RCC 7860 (cell line): ENCODE data around the gene TBPL1.
A peak's percentile ranks its signal among the peaks of the same experiment; 100 is the strongest.

Experiments used
- DNase-seq: peaks from one replicate; pipeline ENCODE4 v3.0.0-alpha.2; 2015; ENCODE audit warnings: low spot score
- FAIRE-seq: peaks from 2 replicates; lab custom pipeline; 2012; peaks lifted over from hg19 to GRCh38; lab: Jason Lieb, UNC

Gene TBPL1

DNA sequence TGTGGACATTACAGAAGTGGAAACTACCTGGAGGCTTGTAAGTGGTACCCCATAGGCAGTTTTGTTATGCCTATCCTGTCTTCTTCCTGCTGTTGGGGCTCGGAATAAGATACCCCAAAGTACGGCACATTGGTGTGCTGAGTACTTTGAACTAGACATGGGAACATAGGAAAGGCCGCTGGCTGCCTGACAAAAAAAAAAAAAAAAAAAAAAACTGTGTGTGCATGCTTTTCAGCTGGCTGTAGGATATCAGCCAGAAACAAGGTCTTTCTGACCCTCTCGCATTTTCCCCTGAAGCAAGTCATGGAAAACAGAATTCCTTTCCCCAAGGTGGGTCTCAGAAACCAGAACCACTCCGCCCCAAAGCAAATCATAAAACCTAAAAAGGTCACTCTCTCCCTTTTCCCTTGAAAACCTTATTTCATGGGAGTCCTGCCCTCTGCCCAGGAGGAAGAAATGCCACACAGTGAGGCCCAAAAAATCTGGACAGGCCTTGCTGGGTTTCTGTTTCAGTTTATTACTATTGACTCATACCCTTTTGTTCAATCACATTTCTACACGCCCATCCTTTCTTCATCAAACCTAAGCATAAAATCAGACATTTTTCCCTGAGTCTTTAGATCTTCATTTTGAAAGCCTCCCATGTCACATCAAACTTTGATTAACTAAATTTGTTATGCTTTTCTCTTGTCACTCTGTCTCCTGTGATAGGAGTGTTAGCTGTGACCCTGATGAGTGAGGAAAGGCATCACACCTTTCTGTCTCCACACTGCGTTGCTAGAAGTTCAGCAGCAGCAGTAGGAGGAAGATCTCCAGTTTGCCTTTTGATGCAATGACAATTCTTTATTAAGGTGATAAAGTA lies 82.2 kb downstream of the TBPL1 start:
- FAIRE-seq = no peak

DNA sequence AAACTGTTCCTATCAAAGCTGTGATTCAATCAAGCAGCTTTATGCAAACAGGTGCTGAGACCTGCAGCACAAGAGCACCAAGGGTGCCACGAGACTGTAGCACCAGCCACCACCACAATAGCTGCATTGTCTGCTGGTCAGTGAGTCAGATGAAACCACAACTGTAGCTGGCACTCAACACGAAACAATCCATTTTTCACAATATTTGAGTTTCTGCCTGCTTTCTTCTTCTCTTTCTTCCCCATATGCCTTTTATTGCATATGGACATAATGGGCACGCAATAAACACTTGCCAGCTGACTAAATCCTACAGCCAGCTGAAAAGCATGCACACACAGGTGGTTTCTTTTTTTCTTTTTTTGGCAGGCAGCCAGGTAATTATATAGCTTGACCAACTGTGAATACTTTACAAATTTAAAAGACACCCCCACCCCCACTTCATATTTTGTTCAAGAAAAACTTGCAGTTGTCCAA lies 82.8 kb downstream of the TBPL1 start:
- FAIRE-seq (peak; percentile 76), DNase-seq (peak; percentile 72)

More for the DNA sequence above, 82.2 kb downstream of the TBPL1 start:
- DNase-seq = no peak

DNA sequence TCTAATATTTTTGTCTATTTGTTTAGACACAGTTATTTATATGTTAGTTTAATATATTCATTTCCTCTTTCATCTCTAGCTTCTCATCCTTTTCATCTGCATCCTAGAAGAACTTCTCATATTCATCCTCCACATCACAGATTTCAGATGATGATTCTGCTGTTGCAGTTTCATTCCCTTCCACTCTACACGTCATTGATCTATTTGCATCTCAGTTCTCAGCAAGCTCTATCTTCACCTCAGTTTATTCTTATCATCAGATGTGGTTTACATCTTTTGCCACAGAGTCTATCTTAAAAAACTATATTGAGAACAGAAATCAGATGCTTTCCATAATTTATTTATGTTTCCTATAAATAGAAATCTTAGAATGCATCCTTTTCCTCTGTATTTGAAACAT lies 86.1 kb downstream of the TBPL1 start:
- DNase-seq (no peak), FAIRE-seq (no peak)
